ENCODE results near the gene P2RY11. TPM values are rescaled to one million over a fixed set of nuclear protein-coding genes. Genes with fewer than 3 reads are reported as not detected.
A peak's percentile ranks its signal among the peaks of the same experiment; 100 is the strongest.

The P2RY11 gene
- total RNA-seq, 1 experiment from 2014 or later = 43.8 TPM

- POLR2A ChIA-PET = interaction anchor here (0.6 to 2.4 kb wide), 4 partner anchors 8 to 18 kb away, joined by 3 to 14 read pairs (median 4); no protein-coding TSS in a partner anchor
- CTCF ChIA-PET = interaction anchor here (0.6 to 1.2 kb wide), 3 partner anchors 10 to 144 kb away, joined by 3 to 9 read pairs (median 3); no protein-coding TSS in a partner anchor
- Histone ChIP-seq H3K4me2 (ENCODE audit: low read length) (peak within 1 kb of the TSS; percentile 94), H3K9ac (ENCODE audit: low read length) (peak within 1 kb of the TSS; percentile 85), H4K20me1 (ENCODE audit: insufficient read depth) (no peaks in the 10 kb centered on the region), H3K9me2 (ENCODE audit: insufficient read depth) (no peaks in the 10 kb centered on the region), H3K9me3 (ENCODE audit: control insufficient read depth in 1 of 2, insufficient read depth in 1 of 2, low read depth in 1 of 2, low read length in 2 of 2) (no peaks in the 10 kb centered on the region), H3K4me1 (ENCODE audit: control insufficient read depth in 1 of 2, insufficient read depth in 2 of 2, low read length in 2 of 2) (peaks cover 12 to 35% of the 10 kb centered on the region in 2 experiments), H3K79me2 (ENCODE audit: insufficient read depth, low read length) (peaks cover 46% of the 10 kb centered on the region), H3K4me3 (replicated peaks in 1 of 2; ENCODE audit: low read depth in 1 of 2, low read length in 2 of 2) (peak within 1 kb of the TSS; percentile 72 to 99), H3K27me3 (ENCODE audit: insufficient read depth, low read length) (no peaks in the 10 kb centered on the region), H3K36me3 (ENCODE audit: control insufficient read depth in 1 of 2, insufficient read depth in 2 of 2, low read length in 2 of 2) (peaks cover 34 to 39% of the 10 kb centered on the region in 2 experiments), H2AFZ (ENCODE audit: low read depth, low read length, poor library complexity, severe bottlenecking) (peak within 1 kb of the TSS; percentile 77), H3K27ac (ENCODE audit: low read depth, low read length) (peak within 1 kb of the TSS; percentile 89)
- intact Hi-C loops (cut with micrococcal nuclease) = no loop called here
- RAD21 ChIA-PET (ENCODE audit: low non-redundant PET in 1 of 2, low total read pairs in 2 of 2, uncharacterized antibody in 2 of 2, unreplicated experiment in 2 of 2) = no interaction called here
- peak; percentile 94 for ATAC-seq
- peak; percentile 94 for DNase-seq (ENCODE audit: low read depth, low spot score)
- no TSS peak for BruUV-seq (replicated peaks)
- TF ChIP-seq ELF1 (IDR thresholded peaks at IDR 0.05; ENCODE audit: borderline replicate concordance, low read depth) (no peak), EGR1 (IDR thresholded peaks at IDR 0.05; ENCODE audit: low read depth) (no peak), SP1 (IDR thresholded peaks at IDR 0.05; ENCODE audit: low read depth) (no peak), EZH2phosphoT487 (IDR thresholded peaks at IDR 0.05; ENCODE audit: borderline replicate concordance) (no peak), ZNF274 (IDR thresholded peaks at IDR 0.05; ENCODE audit: low read depth, low read length) (no peak), CTCF (IDR thresholded peaks at IDR 0.05 in 2 of 3, conservative IDR thresholded peaks at IDR 0.05 in 1 of 3; ENCODE audit: borderline replicate concordance in 1 of 3, insufficient read depth in 1 of 3, low read depth in 2 of 3, low read length in 2 of 3) (no peak), SRF (IDR thresholded peaks at IDR 0.05; ENCODE audit: low read depth) (peak; percentile 66; the same call in 1 of the 2 replicates), RAD21 (IDR thresholded peaks at IDR 0.05; ENCODE audit: low read depth) (no peak), MAX (IDR thresholded peaks at IDR 0.05) (peak; percentile 100), ZBTB33 (IDR thresholded peaks at IDR 0.05; ENCODE audit: extremely low read depth, insufficient replicate concordance, low read length) (no peak), ZFX (IDR thresholded peaks at IDR 0.05) (peak; percentile 98), ATF3 (IDR thresholded peaks at IDR 0.05) (no peak), TCF7L2 (IDR thresholded peaks at IDR 0.05; ENCODE audit: borderline replicate concordance, extremely low read depth, insufficient read depth, insufficient read length) (peak; percentile 19), POLR2AphosphoS5 (IDR thresholded peaks at IDR 0.05; ENCODE audit: low read depth, low read length) (peak; percentile 82), EZH2 (IDR thresholded peaks at IDR 0.05) (no peak), FOSL1 (IDR thresholded peaks at IDR 0.05; ENCODE audit: low read depth) (no peak), CEBPB (IDR thresholded peaks at IDR 0.05; ENCODE audit: low read depth) (no peak), REST (IDR thresholded peaks at IDR 0.05; ENCODE audit: low read depth) (no peak)
Observed at GRCh38 chr19:10106100-10106936, 5.2 kb upstream of the P2RY11 start, which contains the start of gene PPAN. Gene PPAN, plus strand, starts transcription at chr19:10106362. Its CDS starts 33 bp downstream, at chr19:10106395.
